ENCODE data around the gene PFDN6. TPM values are rescaled to one million over a fixed set of nuclear protein-coding genes. Genes with fewer than 3 reads are reported as not detected.
"Not testable (repeated sequence)": the region's sequence is repeated elsewhere in the genome, so short reads cannot be mapped to it uniquely, and the experiment has no call there.

PFDN6 gene
- total RNA-seq, 6 experiments from 2014 or later, result 23.8 to 35.2 (median 27.5) TPM

GRCh38 chr6:33251395-33252012 lies 37.9 kb upstream of the PFDN6 start:
- H3K9me3 ChIP-seq, result no peaks in the 10 kb centered on the region
- no peak overlapping the region for H3K4me3 ChIP-seq
- peaks cover 0 to 5% (median 0%) of the 10 kb centered on the region in 4 donors for H3K36me3 ChIP-seq
- TF ChIP-seq CTCF (IDR thresholded peaks at IDR 0.05) (no peak), POLR2A (IDR thresholded peaks at IDR 0.05) (no peak)
- 90% methylated on average over 3 of the region's 6 CpGs for whole genome bisulfite sequencing (ENCODE audit: insufficient coverage, low coverage, low lambda C conversion rate, missing lambda C conversion rate)
- no peak for ATAC-seq
- H3K4me1 ChIP-seq, result peaks cover 0 to 17% (median 7%) of the 10 kb centered on the region in 4 donors
- H3K27me3 ChIP-seq, result no peaks in the 10 kb centered on the region
- no peak for DNase-seq
- H3K27ac ChIP-seq, result no peak overlapping the region
- intact Hi-C loops (cut with DNase I), result no loop called here

- peaks cover 0 to 17% (median 7%) of the 10 kb centered on the region in 4 donors for H3K4me1 ChIP-seq
- no peaks in the 10 kb centered on the region for H3K27me3 ChIP-seq
- no peak for ATAC-seq
- no peak overlapping the region for H3K27ac ChIP-seq
- no peak for DNase-seq
- peaks cover 0 to 5% (median 0%) of the 10 kb centered on the region in 4 donors for H3K36me3 ChIP-seq
- H3K4me3 ChIP-seq, result no peak overlapping the region
- intact Hi-C loops (cut with DNase I), result no loop called here
- TF ChIP-seq POLR2A (IDR thresholded peaks at IDR 0.05), result no peak
- TF ChIP-seq CTCF (IDR thresholded peaks at IDR 0.05), result no peak
- no peaks in the 10 kb centered on the region for H3K9me3 ChIP-seq
Measured at GRCh38 chr6:33252759-33253158, 36.6 kb upstream of the PFDN6 start.

GRCh38 chr6:33254591-33254990 lies 34.8 kb upstream of the PFDN6 start:
- intact Hi-C loops (cut with DNase I), result no loop called here
- ATAC-seq (no peak), DNase-seq (no peak)
- Histone ChIP-seq H3K27ac (no peak overlapping the region), H3K9me3 (no peaks in the 10 kb centered on the region), H3K4me3 (no peak overlapping the region), H3K4me1 (peaks cover 0 to 9% (median 4%) of the 10 kb centered on the region in 4 donors), H3K36me3 (peaks cover 0 to 8% (median 0%) of the 10 kb centered on the region in 4 donors), H3K27me3 (no peaks in the 10 kb centered on the region)
- TF ChIP-seq POLR2A (IDR thresholded peaks at IDR 0.05) (no peak), CTCF (IDR thresholded peaks at IDR 0.05) (no peak)
- 85% methylated on average over 4 of the region's 4 CpGs for WGBS (ENCODE audit: insufficient coverage, low coverage, low lambda C conversion rate, missing lambda C conversion rate)

GRCh38 chr6:33259032-33259431 lies 30.4 kb upstream of the PFDN6 start:
- Histone ChIP-seq H3K36me3 (peaks cover 0 to 34% (median 4%) of the 10 kb centered on the region in 4 donors), H3K27ac (no peak overlapping the region), H3K9me3 (no peaks in the 10 kb centered on the region), H3K4me3 (no peak overlapping the region), H3K27me3 (no peaks in the 10 kb centered on the region), H3K4me1 (no peaks in the 10 kb centered on the region)
- 90% methylated on average over 5 of the region's 5 CpGs for WGBS (ENCODE audit: insufficient coverage, low coverage, low lambda C conversion rate, missing lambda C conversion rate)
- no peak for ATAC-seq
- intact Hi-C loops (cut with DNase I), result no loop called here
- no peak for DNase-seq
- no peak for TF ChIP-seq POLR2A (IDR thresholded peaks at IDR 0.05)
- TF ChIP-seq CTCF (IDR thresholded peaks at IDR 0.05), result no peak

- H3K27me3 ChIP-seq; H3K4me3 ChIP-seq; H3K9me3 ChIP-seq; intact Hi-C loops (cut with DNase I); ATAC-seq; H3K4me1 ChIP-seq; DNase-seq; H3K27ac ChIP-seq: not testable (repeated sequence)
- H3K36me3 ChIP-seq, result peaks cover 6 to 56% (median 11%) of the 10 kb centered on the region in 4 donors
- 93% methylated on average over 3 of the region's 3 CpGs for WGBS (ENCODE audit: insufficient coverage, low coverage, low lambda C conversion rate, missing lambda C conversion rate)
Measured at GRCh38 chr6:33262490-33262889, 26.9 kb upstream of the PFDN6 start.

Data from right lobe of liver (tissue), 6 donors.